ENCODE results near the gene STARD13.

The STARD13 gene

DNA sequence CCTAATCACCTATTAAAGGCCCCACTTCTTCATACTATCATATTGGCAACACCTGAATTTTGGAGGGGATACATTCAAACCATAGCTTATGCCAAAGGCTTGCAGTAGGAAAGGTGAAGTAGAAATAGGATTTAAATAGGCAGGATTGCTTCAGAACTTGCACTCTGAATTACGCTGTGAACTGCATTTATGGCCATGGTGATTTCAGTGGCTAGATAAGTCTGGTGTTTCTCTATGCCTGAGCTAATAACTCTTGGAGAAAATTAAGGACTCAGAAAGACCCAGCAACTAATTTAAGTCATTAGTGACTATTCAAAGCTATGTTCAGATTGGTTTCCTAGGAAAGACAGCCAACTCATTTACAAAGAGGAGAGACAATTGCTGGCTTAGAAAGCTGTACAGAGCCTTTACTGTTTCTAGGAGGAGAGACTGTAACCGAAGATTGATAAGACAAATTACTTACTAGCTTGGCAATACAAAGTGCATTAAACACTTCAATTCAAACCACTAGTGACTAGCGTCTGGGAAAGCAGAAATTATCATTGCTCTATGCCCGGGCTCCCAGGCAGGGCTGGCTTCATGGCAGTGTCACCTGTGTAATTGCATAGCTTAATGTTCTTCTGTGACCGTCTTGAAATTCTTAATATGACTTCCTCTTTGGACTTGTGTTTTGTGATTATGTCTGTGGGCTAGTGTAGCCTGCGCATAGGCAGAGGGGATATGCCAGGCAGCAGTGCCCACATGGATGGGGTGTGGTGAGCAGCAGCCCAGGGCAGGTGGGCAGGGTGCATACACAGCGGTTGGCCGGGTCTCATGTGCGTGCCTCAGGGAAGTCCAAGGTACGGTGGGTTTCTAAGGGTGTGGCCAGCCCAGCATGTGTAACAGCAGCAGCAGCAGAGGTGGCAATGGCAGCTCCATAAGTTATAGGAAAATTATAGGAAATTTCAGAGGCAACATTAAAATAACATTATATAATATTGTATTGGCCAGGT lies 209.3 kb downstream of the STARD13 start:
- no peak for DNase-seq

- DNase-seq: no peak
These were observed 212.2 kb downstream of the STARD13 start for GRCh38 chr13:33073338-33073737.

DNA sequence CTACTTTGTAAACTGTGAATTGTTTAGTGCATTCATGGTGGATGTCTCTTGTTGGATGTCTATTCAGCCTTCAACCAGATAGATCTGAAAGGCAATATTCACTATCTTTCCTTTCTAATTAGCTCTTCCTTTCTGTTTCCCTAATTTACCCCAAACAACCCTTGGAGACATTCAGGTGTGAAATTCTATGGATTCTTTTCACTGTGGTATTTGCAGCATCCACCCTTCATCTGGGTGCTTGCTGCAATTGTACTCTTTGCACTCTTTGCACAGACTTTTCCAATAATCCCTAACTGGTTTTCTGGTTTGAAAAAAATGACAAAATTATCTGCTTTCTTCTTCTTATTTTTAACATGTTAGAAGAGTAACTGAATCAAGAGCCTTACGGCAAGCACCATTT lies 212.8 kb downstream of the STARD13 start:
- DNase-seq: no peak

GRCh38 chr13:33072282-33072681 lies 213.3 kb downstream of the STARD13 start:
- no peak for DNase-seq

- DNase-seq: no peak
These were observed 214.8 kb downstream of the STARD13 start for GRCh38 chr13:33070713-33071112.

- DNase-seq: no peak
These were observed 216.2 kb downstream of the STARD13 start for GRCh38 chr13:33069365-33069764.

DNA sequence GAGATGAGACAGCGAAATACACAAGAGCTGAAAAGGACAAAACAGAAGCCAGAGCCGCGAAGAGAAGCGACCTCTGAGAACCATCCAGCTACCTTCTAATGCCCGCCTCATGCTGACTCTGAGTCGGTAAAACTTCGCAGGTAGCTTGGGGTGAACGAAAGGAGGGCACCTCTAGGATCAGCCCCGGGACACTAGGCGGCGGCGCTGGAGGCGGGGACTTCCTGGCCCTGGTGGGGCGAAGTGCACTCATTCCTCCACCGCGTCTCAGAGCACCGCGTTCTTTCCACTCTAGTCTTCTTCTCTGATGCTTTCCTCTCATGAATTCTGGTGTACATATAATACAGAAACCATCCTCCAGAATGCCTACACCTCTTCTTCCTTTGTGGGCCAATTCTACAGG lies 219.2 kb downstream of the STARD13 start:
- DNase-seq: no peak

- DNase-seq: no peak
These were observed 224.7 kb downstream of the STARD13 start for GRCh38 chr13:33060815-33061214.

DNA sequence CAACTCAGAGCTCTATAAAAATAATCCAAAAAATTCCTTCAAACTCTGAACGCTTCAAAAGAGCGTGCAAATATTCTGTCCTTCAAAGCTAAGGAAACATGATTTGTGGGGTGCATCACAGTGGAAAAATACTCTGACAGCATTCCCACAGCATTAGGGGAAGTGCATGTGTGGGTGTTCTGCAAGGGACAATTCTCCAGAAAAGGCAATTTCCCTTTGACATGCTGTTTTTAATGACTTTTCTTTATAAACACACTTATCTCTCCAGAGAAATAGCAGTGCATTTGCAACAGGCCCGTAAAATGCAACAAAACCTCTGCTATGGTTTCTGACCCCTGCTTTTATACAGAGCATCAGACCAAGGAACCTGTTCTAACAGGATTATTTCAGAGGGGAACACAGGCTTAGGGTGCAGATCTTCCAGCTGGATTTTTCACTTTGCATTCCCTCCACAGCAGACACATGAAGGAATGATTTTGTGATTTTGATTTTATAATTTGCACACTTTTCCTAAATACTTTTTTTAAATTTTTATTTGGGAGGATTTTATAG lies 226.7 kb downstream of the STARD13 start:
- DNase-seq: no peak

GRCh38 chr13:33057019-33057780 lies 228.4 kb downstream of the STARD13 start:
- DNase-seq: no peak

GRCh38 chr13:33053397-33054066 lies 232.0 kb downstream of the STARD13 start:
- DNase-seq: no peak
